Thoracic aorta (tissue), 2 donors: Measurements from ENCODE around the gene SCN5A. TPM values are rescaled to one million over a fixed set of nuclear protein-coding genes. Genes with fewer than 3 reads are reported as not detected.

Source experiments
- ATAC-seq: fragments of 150-250 bp; one replicate; pipeline ENCODE4 v1.8.0; 2017; ENCODE audit warnings: low read depth; ENCODE audit not compliant: insufficient number of reproducible peaks, low FRiP score
- DNase-seq: peaks from one replicate; pipeline ENCODE4 v3.0.0-alpha.2; 2020; ENCODE audit warnings: low spot score
- H3K27ac ChIP-seq, 2 donors: fragments of 200-600 bp; sonication (generic); 1 replicate in 1 of 2; 2 replicates in 1 of 2; pipeline ENCODE4 v1.5.1; 2016; ENCODE audit warnings: mild to moderate bottlenecking in 2 of 2, moderate library complexity in 2 of 2
- H3K27me3 ChIP-seq: fragments of 200-600 bp; sonication (generic); replicated peaks from 2 replicates; pipeline ENCODE4 v1.6.0; 2016; ENCODE audit warnings: mild to moderate bottlenecking; ENCODE audit not compliant: insufficient read depth
- H3K36me3 ChIP-seq: fragments of 200-600 bp; sonication (generic); one replicate; pipeline ENCODE4 v1.5.1; 2016
- H3K4me1 ChIP-seq, 2 donors: fragments of 200-600 bp; sonication (generic); 1 replicate in 1 of 2; 2 replicates in 1 of 2; pipeline versions ENCODE4 v1.5.1 to v1.6.0; 2016; ENCODE audit warnings: low read depth in 2 of 2, mild to moderate bottlenecking in 1 of 2; ENCODE audit not compliant: control insufficient read depth in 1 of 2
- H3K4me3 ChIP-seq: fragments of 200-600 bp; sonication (generic); 2 replicates; pipeline ENCODE4 v1.5.1; 2016; ENCODE audit warnings: mild to moderate bottlenecking
- H3K9me3 ChIP-seq: fragments of 200-600 bp; sonication (generic); 2 replicates; pipeline ENCODE4 v1.5.1; 2016
- CTCF ChIP-seq: fragments of 200-600 bp; sonication (generic); IDR thresholded peaks from one replicate; pipeline ENCODE4 v1.5.1; 2019; ENCODE audit warnings: antibody characterized with exemption
- total RNA-seq, 2 donors: library from RNA; depleted of rRNA; stranded (reverse); fragments of >200 nt; gene quantifications; one replicate each; pipeline versions ENCODE4 v1.1.0 to v1.2.3, GENCODE V29; 2016

SCN5A gene
- total RNA-seq = 10 to 100 TPM in 1 of 2 donors, 1 to 10 TPM in 1; 5.4 to 14.4 TPM

- Histone ChIP-seq H3K4me1 (peaks cover 5 to 21% of the 10 kb centered on the region in 2 donors), H3K27ac (no peak within 1 kb of the TSS), H3K36me3 (no peaks in the 10 kb centered on the region), H3K4me3 (peak within 1 kb of the TSS; percentile 81), H3K9me3 (no peaks in the 10 kb centered on the region), H3K27me3 (no peaks in the 10 kb centered on the region)
- no peak for ATAC-seq
- TF ChIP-seq CTCF = no peak
- DNase-seq = no peak
These were observed at the start of gene SCN5A for GRCh38 chr3:38649500-38650247. TSS of gene SCN5A (minus strand) at chr3:38649687. CDS start at chr3:38633307, 16,380 bp downstream.

DNA sequence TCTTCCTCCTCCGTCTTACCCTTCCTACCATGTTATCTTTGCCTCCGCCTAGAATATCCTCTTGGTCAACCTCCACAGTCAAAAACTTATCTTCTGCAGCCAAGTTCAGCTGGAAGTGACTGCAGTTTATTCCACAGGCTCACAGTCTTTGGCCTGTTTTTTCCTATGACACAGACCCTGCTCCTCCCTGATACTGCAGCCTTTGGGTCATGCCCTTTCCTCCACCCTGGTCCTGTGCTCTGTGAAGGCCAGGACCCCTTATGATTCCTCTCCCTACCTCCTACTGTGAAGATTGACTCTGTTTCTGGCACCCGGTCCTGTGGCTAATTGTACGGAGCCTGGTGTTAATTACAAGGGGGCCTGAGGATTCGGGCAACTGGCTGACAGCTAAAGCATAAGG is 49.3 kb upstream of the SCN5A start:
- Histone ChIP-seq H3K27me3 (no peaks in the 10 kb centered on the region), H3K4me1 (no peaks in the 10 kb centered on the region), H3K4me3 (no peak overlapping the region), H3K9me3 (no peaks in the 10 kb centered on the region), H3K27ac (no peak overlapping the region), H3K36me3 (no peaks in the 10 kb centered on the region)
- no peak for TF ChIP-seq CTCF
- DNase-seq (no peak), ATAC-seq (no peak)

DNA sequence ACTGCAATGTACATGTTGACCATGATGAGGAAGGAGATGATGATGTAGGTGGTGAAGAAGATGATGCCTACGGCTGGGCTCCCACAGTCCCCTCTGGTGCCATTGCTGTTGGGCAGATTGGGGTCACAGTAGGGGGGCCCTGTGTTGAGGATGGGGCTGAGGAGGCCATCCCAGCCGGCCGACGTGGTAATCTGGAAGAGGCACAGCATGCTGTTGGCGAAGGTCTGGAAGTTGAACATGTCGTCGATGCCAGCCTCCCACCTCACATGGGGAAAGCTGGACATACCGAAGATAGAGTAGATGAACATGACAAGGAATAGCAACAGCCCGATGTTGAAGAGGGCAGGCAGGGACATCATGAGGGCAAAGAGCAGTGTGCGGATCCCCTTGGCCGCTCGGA is 48.6 kb upstream of the SCN5A start:
- DNase-seq (no peak), ATAC-seq (no peak)
- no peak for TF ChIP-seq CTCF
- H3K4me3 ChIP-seq = no peak overlapping the region
- no peaks in the 10 kb centered on the region for H3K4me1 ChIP-seq
- H3K9me3 ChIP-seq = no peaks in the 10 kb centered on the region
- no peaks in the 10 kb centered on the region for H3K27me3 ChIP-seq
- no peak overlapping the region for H3K27ac ChIP-seq
- no peaks in the 10 kb centered on the region for H3K36me3 ChIP-seq

GRCh38 chr3:38696034-38696433 is 46.5 kb upstream of the SCN5A start:
- Histone ChIP-seq H3K27ac (no peak overlapping the region), H3K4me3 (no peak overlapping the region), H3K4me1 (no peaks in the 10 kb centered on the region), H3K27me3 (no peaks in the 10 kb centered on the region), H3K9me3 (no peaks in the 10 kb centered on the region), H3K36me3 (no peaks in the 10 kb centered on the region)
- no peak for TF ChIP-seq CTCF
- ATAC-seq = no peak
- DNase-seq = no peak

- Histone ChIP-seq H3K27ac (no peak overlapping the region), H3K4me1 (no peaks in the 10 kb centered on the region), H3K9me3 (no peaks in the 10 kb centered on the region), H3K36me3 (no peaks in the 10 kb centered on the region), H3K4me3 (no peak overlapping the region), H3K27me3 (no peaks in the 10 kb centered on the region)
- no peak for DNase-seq
- TF ChIP-seq CTCF = no peak
- no peak for ATAC-seq
These were observed 40.7 kb upstream of the SCN5A start for GRCh38 chr3:38690185-38690584.
